Measurements from ENCODE around the gene COQ9.

GRCh38 chr16:57445510-57445909, 1.8 kb upstream of the COQ9 start:
- TF ChIP-seq CTCF (conservative IDR thresholded peaks at IDR 0.05; ENCODE audit: low read depth, low read length) (no peak), EZH2 (IDR thresholded peaks at IDR 0.05; ENCODE audit: low read length, unreplicated experiment) (no peak)
